GM12801 (cell line): ENCODE data around the gene GNLY.

Source experiments
- CTCF ChIP-seq: IDR thresholded peaks from one replicate; pipeline ENCODE4 v1.5.1; 2011; ENCODE audit warnings: control low read depth; ENCODE audit not compliant: insufficient read length; ENCODE audit errors: extremely low read depth

The GNLY gene

GRCh38 chr2:85695691-85696668 is 1.8 kb downstream of the GNLY start:
- TF ChIP-seq CTCF = no peak

- no peak for TF ChIP-seq CTCF
These were observed 2.9 kb downstream of the GNLY start for GRCh38 chr2:85697096-85697495.

- TF ChIP-seq CTCF = no peak
These were observed 3.6 kb downstream of the GNLY start for GRCh38 chr2:85697716-85698115.

- TF ChIP-seq CTCF = no peak
These were observed 4.2 kb downstream of the GNLY start for GRCh38 chr2:85698184-85698879.

- no peak for TF ChIP-seq CTCF
These were observed 4.7 kb downstream of the GNLY start for GRCh38 chr2:85698880-85699254.

- no peak for TF ChIP-seq CTCF
These were observed 5.2 kb downstream of the GNLY start for GRCh38 chr2:85699325-85699724.

GRCh38 chr2:85702172-85702571 is 8.0 kb downstream of the GNLY start:
- TF ChIP-seq CTCF = no peak
